GM19452 (cell line): ENCODE results near the gene MARVELD1.

ENCODE experiments used
- ATAC-seq: cut with Tn5 transposase; IDR thresholded peaks from one replicate; pipeline ENCODE4 v1.9.1; 2021; ENCODE audit not compliant: unreplicated experiment

MARVELD1 gene

GRCh38 chr10:97721871-97722780 is 8.6 kb downstream of the MARVELD1 start:
- no peak for ATAC-seq

GRCh38 chr10:97723001-97723400 is 9.5 kb downstream of the MARVELD1 start:
- no peak for ATAC-seq

GRCh38 chr10:97724341-97724941 is 10.9 kb downstream of the MARVELD1 start:
- no peak for ATAC-seq

GRCh38 chr10:97726636-97727178 is 13.2 kb downstream of the MARVELD1 start:
- no peak for ATAC-seq

GRCh38 chr10:97729014-97729413 is 15.5 kb downstream of the MARVELD1 start:
- no peak for ATAC-seq

GRCh38 chr10:97731346-97732051 is 18.0 kb downstream of the MARVELD1 start:
- ATAC-seq, result no peak

- no peak for ATAC-seq
These were observed 18.5 kb downstream of the MARVELD1 start for GRCh38 chr10:97732052-97732359.

- no peak for ATAC-seq
These were observed 19.7 kb downstream of the MARVELD1 start for GRCh38 chr10:97733256-97733655.

GRCh38 chr10:97734021-97734420 is 20.5 kb downstream of the MARVELD1 start:
- no peak for ATAC-seq

GRCh38 chr10:97736403-97736901 is 22.9 kb downstream of the MARVELD1 start:
- peak; percentile 25 for ATAC-seq

- peak; percentile 86 for ATAC-seq
These were observed 23.6 kb downstream of the MARVELD1 start, which contains the start of gene ZFYVE27 for GRCh38 chr10:97736902-97737769. Gene ZFYVE27 (plus strand): TSS chr10:97737128. CDS start chr10:97738478, 1,350 bp downstream.

- ATAC-seq, result peak; percentile 3
These were observed 24.3 kb downstream of the MARVELD1 start for GRCh38 chr10:97737770-97738265.

GRCh38 chr10:97738616-97739015 is 25.1 kb downstream of the MARVELD1 start:
- ATAC-seq, result no peak

GRCh38 chr10:97740613-97741012 is 27.1 kb downstream of the MARVELD1 start:
- no peak for ATAC-seq

- no peak for ATAC-seq
These were observed 29.8 kb downstream of the MARVELD1 start for GRCh38 chr10:97743169-97743943.

GRCh38 chr10:97744405-97745035 is 31.0 kb downstream of the MARVELD1 start:
- ATAC-seq, result no peak

GRCh38 chr10:97747573-97747972 is 34.0 kb downstream of the MARVELD1 start:
- ATAC-seq, result no peak

- no peak for ATAC-seq
These were observed 34.6 kb downstream of the MARVELD1 start for GRCh38 chr10:97748116-97748515.

GRCh38 chr10:97752956-97753355 is 39.4 kb downstream of the MARVELD1 start:
- no peak for ATAC-seq
